ENCODE results near the gene SF3B2.

Gene SF3B2

GRCh38 chr11:66047541-66048365, 4.4 kb upstream of the SF3B2 start:
- DNase-seq (ENCODE audit: low read depth, low spot score): no peak

GRCh38 chr11:66048547-66049323, 3.4 kb upstream of the SF3B2 start, which contains the start of gene GAL3ST3:
GAL3ST3 (minus strand) TSS chr11:66049161; CDS start chr11:66045415, 3,746 bp downstream.
- DNase-seq (ENCODE audit: low read depth, low spot score): no peak

- DNase-seq (ENCODE audit: low read depth, low spot score): no peak
Observed at GRCh38 chr11:66050581-66051231, 1.5 kb upstream of the SF3B2 start.

- no peak for DNase-seq (ENCODE audit: low read depth, low spot score)
Observed at GRCh38 chr11:66051371-66051765, 796 bp upstream of the SF3B2 start.

GRCh38 chr11:66052664-66052982, 459 bp downstream of the SF3B2 start:
- no peak for DNase-seq (ENCODE audit: low read depth, low spot score)

GRCh38 chr11:66055021-66055420, 2.9 kb downstream of the SF3B2 start:
- no peak for DNase-seq (ENCODE audit: low read depth, low spot score)

GRCh38 chr11:66056501-66056900, 4.3 kb downstream of the SF3B2 start:
- DNase-seq (ENCODE audit: low read depth, low spot score): no peak

GRCh38 chr11:66059966-66060680, 8.0 kb downstream of the SF3B2 start:
- DNase-seq (ENCODE audit: low read depth, low spot score): no peak

GRCh38 chr11:66061268-66061667, 9.1 kb downstream of the SF3B2 start:
- DNase-seq (ENCODE audit: low read depth, low spot score): no peak

GRCh38 chr11:66062408-66062807, 10.2 kb downstream of the SF3B2 start:
- DNase-seq (ENCODE audit: low read depth, low spot score): no peak

- no peak for DNase-seq (ENCODE audit: low read depth, low spot score)
Observed at GRCh38 chr11:66063900-66064299, 11.7 kb downstream of the SF3B2 start.

- DNase-seq (ENCODE audit: low read depth, low spot score): no peak
Observed at GRCh38 chr11:66064571-66064970, 12.4 kb downstream of the SF3B2 start.

GRCh38 chr11:66066751-66067150, 14.6 kb downstream of the SF3B2 start:
- DNase-seq (ENCODE audit: low read depth, low spot score): no peak

- no peak for DNase-seq (ENCODE audit: low read depth, low spot score)
Observed at GRCh38 chr11:66067640-66068039, 15.5 kb downstream of the SF3B2 start.

GRCh38 chr11:66068154-66068821, 16.1 kb downstream of the SF3B2 start:
- no peak for DNase-seq (ENCODE audit: low read depth, low spot score)

- no peak for DNase-seq (ENCODE audit: low read depth, low spot score)
Observed at GRCh38 chr11:66068923-66069714, 17.0 kb downstream of the SF3B2 start.

- no peak for DNase-seq (ENCODE audit: low read depth, low spot score)
Observed at GRCh38 chr11:66069715-66070603, 17.8 kb downstream of the SF3B2 start, which contains the start of gene PACS1. PACS1 (plus strand) TSS chr11:66070272; CDS start chr11:66070487, 215 bp downstream.

GRCh38 chr11:66070604-66071380, 18.6 kb downstream of the SF3B2 start:
- DNase-seq (ENCODE audit: low read depth, low spot score): no peak

Data from iPS DF 19.7 (cell line).